Stimulated activated naive CD4-positive, alpha-beta T cell (primary cell): ENCODE data around the gene KIAA0930.
"Not testable (repeated sequence)": the region's sequence is repeated elsewhere in the genome, so short reads cannot be mapped to it uniquely, and the experiment has no call there.

ENCODE experiments used
- DNase-seq, 6 experiments: peaks; one replicate each; lab custom pipeline; 2025; lab: John Stamatoyannopoulos, UW

Gene KIAA0930

DNA sequence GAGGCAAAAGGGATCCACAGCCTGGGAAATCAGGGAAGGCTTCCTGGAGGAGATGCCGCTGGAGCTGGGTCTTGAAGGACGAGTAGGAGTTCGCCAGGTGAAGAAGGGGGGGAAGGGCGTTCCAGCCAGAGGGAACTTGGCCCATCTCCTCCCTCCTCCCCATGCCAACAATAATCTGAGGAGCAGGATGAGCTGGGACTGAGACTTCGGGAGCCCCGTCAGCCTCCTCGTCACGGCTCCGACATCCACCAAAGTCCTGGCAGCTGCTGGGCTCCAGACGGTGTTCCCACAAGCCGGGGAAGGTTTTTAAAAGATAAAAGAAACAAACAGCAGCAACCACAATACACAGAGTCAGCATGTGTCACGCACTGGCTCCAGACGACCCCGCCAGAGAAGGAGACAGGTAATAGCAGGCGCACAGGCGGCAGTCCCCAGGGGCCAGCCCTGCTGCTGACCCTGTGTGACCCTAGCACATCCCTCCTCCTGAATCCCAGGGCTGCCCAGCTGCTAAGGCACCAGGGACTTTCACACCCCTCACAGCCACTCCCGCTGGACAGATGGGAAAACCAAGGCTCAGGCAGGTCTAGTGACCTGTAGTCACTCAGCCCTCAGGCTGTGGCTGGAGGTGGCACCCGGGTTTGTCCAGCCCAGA lies 39.7 kb downstream of the KIAA0930 start:
- DNase-seq, result no peak

DNA sequence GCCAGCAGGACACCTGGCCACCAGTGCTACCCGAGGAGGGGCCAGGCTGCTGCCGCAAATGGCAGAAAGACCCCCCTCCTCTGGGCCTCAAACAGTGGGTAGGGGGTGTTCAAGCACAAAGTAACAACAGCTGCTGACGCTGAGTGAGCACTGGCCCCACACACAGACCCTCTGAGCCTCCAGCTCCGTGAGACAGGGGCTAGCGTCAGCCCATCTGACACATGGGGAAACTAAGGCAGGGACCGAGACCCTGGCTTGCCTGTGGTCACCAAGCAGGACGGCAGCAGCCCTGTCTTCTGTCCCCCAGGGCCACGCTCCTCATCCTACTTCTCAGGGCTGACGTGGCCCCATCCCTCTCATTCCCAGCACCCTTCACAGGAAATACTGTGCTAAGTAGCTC lies 40.5 kb downstream of the KIAA0930 start:
- DNase-seq, result no peak

DNA sequence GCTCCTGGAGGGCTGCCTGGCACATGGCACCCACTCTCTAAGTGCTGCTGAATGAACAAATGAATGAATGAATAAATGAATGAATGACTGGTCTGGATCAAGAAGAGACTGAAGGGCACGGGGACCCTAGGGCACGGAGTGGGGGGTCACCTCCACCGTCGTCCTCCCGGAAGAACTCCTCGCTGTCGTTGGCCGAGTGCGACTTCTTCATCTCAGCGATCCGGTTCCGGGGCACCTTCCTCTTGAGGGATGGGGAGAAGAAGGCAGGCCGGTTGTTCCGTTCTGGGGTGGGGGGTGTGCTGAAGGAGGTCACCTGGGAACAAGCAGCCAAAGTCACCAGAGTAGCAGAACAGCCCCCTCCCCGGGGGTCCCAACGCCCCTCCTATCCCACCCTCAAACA lies 41.0 kb downstream of the KIAA0930 start:
- no peak for DNase-seq

DNA sequence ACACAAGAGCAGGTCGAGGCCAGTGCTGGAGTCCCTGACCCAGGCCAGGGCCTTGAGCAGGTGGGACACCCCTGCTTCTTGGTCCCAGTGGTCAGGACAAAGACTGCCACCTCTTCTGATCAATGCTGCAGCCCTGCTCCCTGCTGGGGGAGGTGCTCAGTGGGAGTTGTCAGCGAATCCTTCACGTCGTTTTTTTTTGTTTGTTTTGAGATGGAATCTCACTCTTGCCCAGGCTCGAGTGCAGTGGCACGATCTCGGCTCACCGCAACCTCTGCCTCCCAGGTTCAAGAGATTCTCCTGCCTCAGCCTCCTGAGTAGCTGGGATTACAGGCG lies 42.3 kb downstream of the KIAA0930 start:
- DNase-seq, result no peak

DNA sequence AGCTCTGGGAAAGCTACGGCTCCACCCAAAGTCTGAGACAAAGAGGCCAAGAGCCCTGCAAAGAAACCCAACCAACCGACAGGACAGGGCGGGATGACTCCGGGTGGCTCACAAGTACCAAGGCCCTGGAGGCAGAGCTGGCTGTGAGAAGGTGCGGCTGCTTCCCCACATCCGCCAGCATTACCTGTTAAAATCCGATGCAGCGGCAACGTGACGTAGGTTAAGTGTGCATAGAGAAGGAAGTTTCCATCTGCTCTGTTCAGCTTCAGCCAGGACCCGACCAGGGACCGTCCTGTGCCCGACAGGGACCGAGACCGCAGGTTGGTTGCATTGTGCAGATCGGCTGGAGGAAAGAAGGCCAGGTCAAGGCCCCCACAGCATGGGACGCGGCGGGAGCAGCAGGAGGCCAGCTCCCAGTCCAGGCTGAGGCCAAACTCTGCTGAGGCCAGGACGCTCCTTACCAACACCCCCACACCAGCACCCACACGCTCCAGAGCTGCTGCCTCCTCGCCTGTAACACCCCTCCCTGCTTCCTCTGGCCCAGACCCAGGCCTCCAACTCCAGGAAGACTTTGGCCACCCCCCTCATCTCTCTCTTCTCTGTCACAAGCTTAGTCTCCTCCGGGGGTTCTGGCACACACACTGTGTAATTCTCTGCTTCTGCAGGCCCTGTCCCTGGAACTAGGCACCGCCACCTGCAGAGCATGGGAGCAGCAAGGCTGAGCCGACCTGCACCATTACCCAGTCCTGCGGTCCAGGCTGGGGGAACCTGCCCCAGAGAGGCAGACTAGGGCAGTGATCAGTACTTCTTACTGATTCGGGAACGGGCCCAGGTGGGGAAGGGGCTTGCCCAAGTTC lies 42.9 kb downstream of the KIAA0930 start:
- no peak for DNase-seq

DNA sequence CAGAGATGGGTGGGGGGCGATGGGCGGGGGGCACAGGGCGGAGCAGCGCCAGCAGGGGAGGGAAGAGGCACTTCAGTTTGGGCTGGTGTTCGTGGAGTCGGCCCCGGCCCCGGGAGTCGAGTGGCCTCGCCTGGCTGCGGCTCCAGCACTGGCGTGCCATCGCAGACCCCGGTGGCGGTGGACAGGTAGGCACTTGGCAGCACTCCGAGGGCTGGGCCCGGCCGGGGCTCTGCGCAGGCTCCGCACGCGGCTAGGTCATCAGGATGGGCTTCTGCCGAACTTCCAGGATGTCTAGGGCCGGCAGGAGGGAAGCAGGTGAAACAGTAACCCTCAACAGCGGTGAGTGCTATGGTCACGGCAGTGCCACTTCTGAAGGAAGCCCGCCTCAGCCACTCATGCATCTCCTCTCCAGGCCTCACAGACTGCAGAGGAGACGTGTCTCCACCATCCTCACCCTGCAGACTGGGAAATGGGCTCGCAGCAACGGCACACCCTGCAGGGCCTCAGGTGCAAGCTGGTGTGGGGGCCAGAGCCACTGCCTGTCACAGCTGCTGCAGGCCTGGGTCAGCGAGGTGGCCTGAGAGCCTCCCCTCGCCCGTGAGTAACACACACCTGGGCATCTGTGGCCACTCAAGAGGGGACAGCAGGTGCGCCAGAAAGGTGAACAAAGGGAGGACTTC lies 43.6 kb downstream of the KIAA0930 start:
- no peak for DNase-seq

DNA sequence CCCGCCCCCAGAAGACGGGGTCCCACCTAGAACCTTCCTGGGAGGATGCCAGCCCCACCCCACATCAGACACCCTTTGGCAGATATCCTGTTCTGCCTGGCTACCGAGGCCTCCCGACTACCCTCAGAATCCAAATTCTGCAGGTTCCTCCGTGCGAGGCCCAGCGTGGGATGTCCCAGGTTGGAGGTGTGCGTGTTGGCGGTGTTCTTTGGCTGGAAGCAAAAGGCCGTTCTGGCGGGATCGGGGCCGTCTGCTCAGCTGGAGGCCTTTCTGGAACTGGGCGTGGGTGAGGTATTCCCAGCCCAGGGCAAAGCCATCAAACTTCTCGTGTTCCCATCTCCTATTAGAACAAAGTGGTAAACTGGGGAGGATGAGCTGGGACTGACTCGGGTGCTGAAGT lies 44.4 kb downstream of the KIAA0930 start:
- DNase-seq, result no peak

DNA sequence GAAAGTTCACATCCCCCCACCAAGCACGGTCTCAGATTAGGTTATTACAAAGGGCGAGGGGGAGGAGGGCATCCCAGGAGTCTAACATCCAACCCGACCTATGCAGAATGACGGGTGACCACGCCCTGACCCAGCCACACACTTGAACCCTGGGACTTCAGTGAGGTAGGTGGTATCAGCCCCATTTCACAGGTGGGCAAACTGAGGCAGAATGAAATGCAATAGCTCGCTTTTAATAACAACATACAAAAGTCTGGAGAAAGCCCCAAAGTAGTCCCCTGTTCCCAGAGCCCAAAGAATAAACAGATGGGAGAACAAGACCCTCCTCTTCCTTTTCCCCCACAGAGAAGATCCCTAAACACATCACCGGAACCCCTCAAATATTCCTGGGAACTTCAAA lies 45.1 kb downstream of the KIAA0930 start:
- no peak for DNase-seq

DNA sequence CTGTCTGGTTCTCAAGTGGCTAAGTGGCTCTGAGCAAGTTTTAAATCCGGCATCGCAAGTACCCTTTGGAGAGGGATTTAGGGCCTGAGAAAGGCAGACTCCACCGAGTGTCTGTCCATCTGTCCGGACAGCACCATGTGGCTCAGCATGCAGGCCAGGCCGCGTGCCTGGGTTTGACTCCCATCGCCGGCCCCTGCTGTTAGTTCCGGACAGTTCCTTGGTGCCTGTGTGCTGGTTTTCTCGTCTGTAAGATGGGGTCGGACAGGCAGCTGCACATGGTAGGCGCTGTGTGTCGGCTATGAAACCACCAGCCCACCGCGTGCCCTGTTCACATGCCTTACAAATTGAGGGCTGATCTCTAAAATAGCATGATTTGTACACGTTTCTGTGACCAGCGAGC lies 46.0 kb downstream of the KIAA0930 start:
- no peak for DNase-seq

DNA sequence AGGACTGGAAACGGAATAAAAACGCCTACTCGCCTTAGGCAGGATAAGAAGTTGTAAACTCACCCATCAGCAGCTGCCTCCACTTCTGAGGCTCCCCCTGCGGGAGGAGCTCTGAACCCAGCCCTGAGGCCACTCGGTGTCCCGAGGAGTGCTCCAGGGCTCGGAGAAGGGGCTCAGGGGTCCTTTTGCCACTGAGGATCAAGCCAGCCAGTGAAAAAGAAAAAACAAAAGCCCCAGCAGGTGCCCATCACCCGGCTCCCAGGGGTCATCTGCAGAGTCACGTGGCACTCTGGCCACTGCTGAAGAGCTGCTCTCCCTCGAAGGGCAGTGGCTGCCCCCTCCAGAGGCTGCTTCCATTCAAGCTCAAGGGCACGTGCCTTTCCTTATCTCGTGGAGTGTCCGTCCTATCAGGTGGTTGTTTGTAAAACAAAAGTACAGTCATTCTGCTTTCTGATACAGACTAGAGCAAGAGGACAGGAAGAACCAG lies 48.0 kb downstream of the KIAA0930 start:
- no peak for DNase-seq

DNA sequence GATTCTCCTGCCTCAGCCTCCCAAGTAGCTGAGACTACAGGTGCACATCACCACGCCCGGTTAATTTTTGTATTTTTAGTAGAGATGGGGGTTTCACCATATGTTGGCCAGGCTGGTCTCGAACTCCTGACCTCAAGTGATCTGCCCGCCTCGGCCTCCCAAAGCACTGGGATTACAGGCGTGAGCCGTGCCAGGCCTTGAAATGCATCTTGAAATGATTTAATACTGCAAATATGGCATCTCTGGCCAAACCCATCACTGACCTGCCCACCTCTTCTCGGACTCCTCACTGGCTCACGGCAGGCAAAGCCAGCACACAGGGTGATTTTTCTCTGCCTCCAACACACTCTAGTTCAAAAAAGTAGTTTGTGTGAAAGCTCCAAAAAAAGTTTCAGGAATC lies 48.9 kb downstream of the KIAA0930 start:
- not testable (repeated sequence) for DNase-seq

DNA sequence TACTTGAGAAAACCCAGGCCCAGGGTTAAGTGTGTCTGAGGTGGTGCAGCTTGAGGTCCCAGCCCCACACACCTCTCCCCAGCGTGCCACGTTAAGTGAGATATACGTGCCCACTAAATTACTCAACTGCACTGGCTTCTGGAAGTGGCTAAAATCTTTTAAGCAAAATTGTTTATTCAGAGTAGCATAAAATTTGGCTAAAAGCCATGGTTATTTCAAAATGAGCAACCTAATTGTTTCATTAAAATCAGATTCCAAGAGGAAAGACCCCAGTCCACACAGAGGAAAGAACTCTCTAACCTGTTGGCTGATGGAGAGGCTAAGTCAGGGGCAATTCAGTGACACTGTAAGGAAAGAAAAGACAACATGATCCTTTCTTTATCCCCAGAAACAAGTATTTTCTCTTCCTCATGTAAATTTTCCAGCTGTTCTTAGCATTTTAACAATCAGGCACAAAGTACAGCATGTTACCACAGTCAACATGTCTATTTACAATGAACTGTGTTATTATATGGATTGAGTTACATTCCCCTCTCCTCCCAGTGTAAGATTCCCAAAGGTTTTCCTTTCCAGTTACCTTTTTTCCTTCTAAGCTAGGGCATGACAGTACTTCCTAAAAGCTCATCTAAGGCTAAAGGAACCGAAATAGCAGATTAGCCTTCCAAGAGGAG lies 50.4 kb downstream of the KIAA0930 start:
- DNase-seq, result no peak

DNA sequence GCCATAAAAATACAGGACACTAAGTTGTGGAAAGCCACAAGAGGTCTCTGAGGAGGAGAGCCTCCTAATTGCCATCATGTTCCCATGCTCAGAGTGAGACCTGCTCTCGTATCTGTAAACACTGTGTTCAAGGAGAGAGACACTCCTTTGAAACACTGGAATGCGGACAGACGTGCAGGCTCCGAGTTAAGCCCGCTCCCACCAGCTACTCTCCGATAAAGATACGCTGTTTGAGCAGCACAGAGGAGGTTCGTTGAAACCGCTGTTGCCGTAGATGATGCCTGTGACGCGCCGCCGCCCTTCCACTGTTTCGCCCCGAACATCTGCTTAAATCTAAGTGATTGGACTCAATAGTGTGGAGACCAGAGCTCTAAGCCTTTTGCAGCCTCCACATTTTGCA lies 51.9 kb downstream of the KIAA0930 start:
- DNase-seq, result no peak

DNA sequence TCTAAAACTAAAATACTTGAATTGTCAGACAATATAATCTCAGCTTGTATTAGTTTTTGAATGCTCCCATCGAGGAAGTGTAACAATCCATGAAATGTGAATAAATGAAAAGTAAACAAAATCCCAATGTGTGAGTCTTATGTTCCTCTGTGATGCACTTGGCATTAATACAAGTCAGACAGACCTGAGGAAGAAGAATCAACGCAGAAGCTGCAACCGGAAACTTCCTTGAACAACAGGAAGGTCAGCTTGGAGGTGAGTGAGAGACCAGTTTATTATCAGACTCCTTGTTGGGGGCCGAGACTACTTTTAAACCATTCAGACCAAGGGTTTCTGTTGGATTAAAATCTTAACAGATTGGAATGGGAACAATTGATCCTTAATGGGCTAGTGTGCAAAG lies 52.8 kb downstream of the KIAA0930 start:
- no peak for DNase-seq

DNA sequence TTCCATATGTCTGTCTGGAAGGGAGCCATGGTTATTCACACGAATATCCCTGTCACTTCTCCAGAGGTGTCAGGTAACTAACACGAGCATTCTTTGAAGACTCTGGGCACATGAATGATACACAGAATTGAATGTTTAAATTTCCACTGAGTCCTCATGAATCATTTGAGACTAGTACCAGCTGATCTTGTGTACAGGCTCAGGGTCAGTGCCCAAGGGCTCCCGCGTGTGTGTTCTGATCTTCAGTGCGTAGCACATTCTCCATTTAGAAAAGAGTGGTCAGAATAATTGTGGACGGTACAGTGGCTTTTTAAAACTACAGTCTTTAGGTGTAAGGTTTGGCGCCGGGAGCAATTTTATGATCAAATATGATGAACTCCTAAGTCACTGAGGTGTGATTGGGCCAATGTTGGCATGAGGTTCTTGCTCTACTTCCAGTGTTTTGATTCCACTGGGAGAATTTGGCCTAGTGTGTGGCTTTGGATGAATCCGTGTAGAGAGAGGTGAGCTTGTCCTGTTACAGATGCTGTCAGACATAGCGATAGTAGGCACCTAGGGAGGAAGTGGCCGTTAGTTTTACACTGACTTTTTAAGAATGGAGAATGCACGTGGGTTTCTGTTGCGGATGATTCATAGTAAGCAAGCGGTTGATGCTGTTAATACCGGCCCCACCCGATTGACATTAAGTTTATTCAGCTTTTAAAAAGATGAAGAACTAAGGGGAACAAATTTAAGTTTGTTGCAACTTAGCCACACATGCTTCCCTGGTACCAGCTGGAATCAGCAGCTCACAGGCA lies 54.8 kb downstream of the KIAA0930 start:
- no peak for DNase-seq

DNA sequence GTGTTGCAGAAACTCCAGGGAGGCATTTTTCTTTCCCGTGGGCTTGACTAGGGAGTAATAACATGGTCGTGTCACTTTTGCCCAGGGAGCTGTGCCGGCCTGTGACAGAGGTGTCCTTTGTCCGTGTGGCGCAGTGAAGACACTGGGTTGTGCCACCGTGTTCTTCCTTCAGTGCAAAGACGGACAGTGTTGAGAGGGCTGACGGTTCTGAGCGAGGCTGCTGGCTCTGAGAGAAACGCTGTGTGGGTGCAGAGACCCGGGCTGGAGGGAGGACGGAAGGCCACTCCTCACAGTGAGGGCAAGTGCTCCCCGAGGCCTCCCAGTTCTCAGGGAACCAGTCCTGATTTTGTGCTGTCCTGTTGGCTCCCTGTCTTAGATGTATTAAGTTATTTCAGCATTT lies 56.7 kb downstream of the KIAA0930 start:
- DNase-seq, result no peak

DNA sequence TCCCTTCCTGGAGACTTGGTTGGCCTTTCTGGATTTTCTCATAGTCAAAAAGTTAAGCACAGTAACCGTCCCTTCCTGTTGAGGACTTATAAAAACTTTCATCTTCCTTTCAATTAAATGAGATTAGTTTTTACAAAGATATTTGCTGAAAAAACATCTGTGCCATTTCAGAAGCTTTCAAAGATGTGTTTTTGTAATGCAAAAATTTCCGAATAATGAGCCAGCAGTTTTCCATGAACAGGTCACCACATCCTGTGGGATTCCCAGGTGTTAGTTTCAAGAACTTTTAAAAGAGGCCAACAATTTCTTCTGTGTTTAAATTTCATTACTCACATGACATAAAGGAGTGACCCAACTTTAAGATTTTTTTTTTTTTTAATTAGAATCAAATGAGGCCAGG lies 58.9 kb downstream of the KIAA0930 start:
- no peak for DNase-seq

DNA sequence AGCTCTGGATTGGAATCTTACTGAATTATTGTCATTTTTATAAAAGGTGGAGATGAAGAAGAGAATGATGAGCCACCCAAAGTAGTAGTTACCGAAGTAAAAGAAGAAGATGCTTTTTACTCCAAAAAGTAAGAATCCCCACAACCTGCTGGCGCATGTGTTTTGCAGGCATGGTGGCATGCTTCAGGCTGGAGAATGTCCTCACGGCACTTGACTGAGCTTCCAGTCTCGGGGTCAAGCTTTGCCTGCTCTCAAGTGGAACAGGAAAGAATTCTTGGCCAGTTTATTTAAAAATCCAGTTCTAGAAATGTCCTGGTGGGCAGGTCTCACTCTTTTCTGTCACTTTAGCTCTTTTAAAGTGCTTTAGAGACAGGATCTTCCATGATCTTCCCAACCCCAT lies 59.5 kb downstream of the KIAA0930 start:
- DNase-seq, result no peak

DNA sequence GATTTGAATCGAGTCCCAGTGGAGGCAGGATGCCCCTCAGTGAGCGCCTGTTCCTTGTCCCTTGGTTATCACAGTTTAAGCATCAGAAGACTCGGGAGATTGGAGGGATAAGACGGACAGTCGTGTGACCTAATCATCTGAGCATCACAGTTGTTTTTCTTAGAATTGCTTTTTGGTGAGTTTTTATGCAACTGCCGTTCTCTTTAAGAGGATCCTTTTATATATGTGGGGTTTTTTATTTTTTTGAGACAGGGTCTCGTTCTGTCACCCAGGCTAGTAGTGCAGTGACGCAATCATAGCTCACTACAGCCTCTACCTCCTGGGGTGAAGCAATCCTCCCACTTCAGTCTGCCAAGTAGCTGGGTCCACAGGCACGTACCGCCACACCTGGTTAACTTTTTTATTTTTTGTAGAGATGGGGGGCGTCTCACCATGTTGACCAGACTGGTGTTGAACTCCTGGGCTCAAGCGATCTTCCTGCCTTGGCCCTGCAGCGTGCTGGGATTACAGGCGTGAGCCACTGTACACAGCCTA lies 60.5 kb downstream of the KIAA0930 start:
- no peak for DNase-seq

DNA sequence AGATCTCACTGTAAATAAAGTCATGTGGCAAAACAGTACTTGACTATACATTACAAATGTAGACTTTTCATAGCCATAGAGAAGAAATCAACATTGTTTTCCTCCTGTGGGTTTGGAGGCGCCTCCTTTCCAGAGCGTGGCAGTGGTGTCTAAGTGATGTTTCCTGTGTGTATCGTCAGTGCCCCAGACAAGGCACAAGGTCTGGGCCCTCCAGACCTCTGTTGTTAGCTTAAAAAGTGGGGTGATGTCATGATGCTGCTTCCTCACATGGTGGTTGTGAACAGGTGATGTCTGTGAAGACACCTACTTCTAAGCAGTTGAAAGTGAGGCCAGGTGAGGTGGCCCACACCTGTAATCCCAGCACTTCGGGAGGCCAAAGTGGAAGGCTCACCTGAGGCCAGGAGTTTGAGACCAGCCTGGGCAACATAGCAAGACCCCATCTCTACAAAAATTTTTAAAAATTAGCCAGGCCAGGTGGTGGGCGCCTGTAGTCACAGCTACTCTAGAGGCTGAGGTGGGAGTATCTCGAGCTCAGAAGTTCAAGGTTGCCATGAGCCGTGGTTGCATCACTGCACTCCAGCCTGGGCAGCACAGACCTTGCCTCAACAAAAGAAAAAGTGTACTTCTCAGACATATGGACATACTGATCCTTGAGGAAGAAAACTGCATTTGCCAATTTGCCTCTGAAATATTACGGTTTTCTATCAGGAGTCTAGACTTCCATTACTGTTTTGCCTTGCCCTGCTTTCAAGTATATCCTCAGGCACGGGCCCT lies 61.2 kb downstream of the KIAA0930 start:
- DNase-seq, result peak; percentile 19 to 62 (median 44)
